ENCODE measurements around the gene KCNJ6. TPM values are rescaled to one million over a fixed set of nuclear protein-coding genes. Genes with fewer than 3 reads are reported as not detected.

KCNJ6 gene
- total and polyA plus RNA-seq, 9 of the 15 experiments (the other 6 are each of a cell fraction or from before 2014, with no cell fraction given) = 0.06 to 0.21 (median 0.13) TPM; not detected in 1

GRCh38 chr21:37564341-37564923 lies 351.8 kb downstream of the KCNJ6 start (continued):
- TF ChIP-seq FOXO4 (CRISPR knock-in tag; IDR thresholded peaks at IDR 0.05) = no peak
- TF ChIP-seq SFPQ (IDR thresholded peaks at IDR 0.05; ENCODE audit: low read depth, low read length) = no peak
- TF ChIP-seq HDAC6 (IDR thresholded peaks at IDR 0.05; ENCODE audit: low read depth, low read length) = no peak
- no peak for TF ChIP-seq BRD4 (IDR thresholded peaks at IDR 0.05)
- no peak for TF ChIP-seq NR2C1 (IDR thresholded peaks at IDR 0.05)
- TF ChIP-seq NR2C1 (tag; IDR thresholded peaks at IDR 0.05) = no peak
- no peak for TF ChIP-seq NR1H2 (CRISPR knock-in tag; IDR thresholded peaks at IDR 0.05)
- peak; percentile 79 for TF ChIP-seq ZNF316 (IDR thresholded peaks at IDR 0.05)
- TF ChIP-seq TARDBP (IDR thresholded peaks at IDR 0.05) = peak; percentile 74; the same call in 1 of the 2 replicates
- TF ChIP-seq MCM7 (IDR thresholded peaks at IDR 0.05) = no peak
- no peak for TF ChIP-seq ELK3 (CRISPR knock-in tag; IDR thresholded peaks at IDR 0.05)
- TF ChIP-seq ZNF280B (CRISPR knock-in tag; IDR thresholded peaks at IDR 0.05) = no peak
- TF ChIP-seq TEAD2 (tag; IDR thresholded peaks at IDR 0.05) = no peak
- no peak for TF ChIP-seq IRF9 (tag; IDR thresholded peaks at IDR 0.05)
- no peak for TF ChIP-seq BCLAF1 (IDR thresholded peaks at IDR 0.05; ENCODE audit: borderline replicate concordance in 1 of 2, control insufficient read depth in 1 of 2, low read depth in 2 of 2, low read length in 1 of 2)
- TF ChIP-seq KAT2B (IDR thresholded peaks at IDR 0.05; ENCODE audit: low read depth, low read length) = no peak
- no peak for TF ChIP-seq HOXB6 (CRISPR knock-in tag; IDR thresholded peaks at IDR 0.05; ENCODE audit: borderline replicate concordance)
- TF ChIP-seq IRF2 (CRISPR knock-in tag; IDR thresholded peaks at IDR 0.05) = no peak
- no peak for TF ChIP-seq ZNF224 (CRISPR knock-in tag; IDR thresholded peaks at IDR 0.05)

Data from K562 (cell line).